Colonic mucosa (tissue), 4 donors: ENCODE measurements around the gene MED26. TPM values are rescaled to one million over a fixed set of nuclear protein-coding genes. Genes with fewer than 3 reads are reported as not detected.

Experiments used
- DNase-seq: peaks from one replicate; pipeline ENCODE4 v3.0.0-alpha.2; 2020
- H3K27ac ChIP-seq: fragments of 200-600 bp; one replicate; pipeline ENCODE4 v1.8.0; 2021
- H3K27me3 ChIP-seq: fragments of 200-600 bp; one replicate; pipeline ENCODE4 v1.8.0; 2021
- H3K36me3 ChIP-seq: fragments of 200-600 bp; one replicate; pipeline ENCODE4 v1.8.0; 2021
- H3K4me1 ChIP-seq: fragments of 200-600 bp; one replicate; pipeline ENCODE4 v1.8.0; 2021; ENCODE audit warnings: mild to moderate bottlenecking
- H3K4me3 ChIP-seq: fragments of 200-600 bp; one replicate; pipeline ENCODE4 v1.8.0; 2021
- H3K9ac ChIP-seq, 2 donors: one replicate each; pipeline ENCODE4 v1.7.0; 2013; ENCODE audit warnings: control low read depth in 2 of 2, low read depth in 2 of 2, low read length in 2 of 2
- H3K9me3 ChIP-seq: fragments of 200-600 bp; one replicate; pipeline ENCODE4 v1.8.0; 2021
- intact Hi-C: fragments of 100-400 bp; cut with DNase I; formaldehyde crosslinking; loops from one replicate; pipeline ENCODE4 v1.14.1; 2022
- total RNA-seq, 2 donors: library from RNA; stranded (reverse); fragmentation: NEBNext Ultra II Directional in 1 of 2; extraction: Animal tissue kit (Norgen Biotek cat#: 25700) in 1 of 2; gene quantifications; one replicate each; pipeline ENCODE4 v1.2.1, GENCODE V29; 2021
- TF ChIP-seq, protein P1 (sequence below): fragments of 200-600 bp; IDR thresholded peaks from one replicate; pipeline ENCODE4 v1.8.0; 2022; ENCODE audit warnings: antibody characterized with exemption, mild to moderate bottlenecking
- donor health status: healthy.
- donor health status: DM: no; HTN: no; CAD: no.
- donor health status: DM: no; HTN: no; CAD: no.

MED26 gene
- total RNA-seq, 2 donors from 2014 or later: 10.0 to 11.9 TPM

DNA sequence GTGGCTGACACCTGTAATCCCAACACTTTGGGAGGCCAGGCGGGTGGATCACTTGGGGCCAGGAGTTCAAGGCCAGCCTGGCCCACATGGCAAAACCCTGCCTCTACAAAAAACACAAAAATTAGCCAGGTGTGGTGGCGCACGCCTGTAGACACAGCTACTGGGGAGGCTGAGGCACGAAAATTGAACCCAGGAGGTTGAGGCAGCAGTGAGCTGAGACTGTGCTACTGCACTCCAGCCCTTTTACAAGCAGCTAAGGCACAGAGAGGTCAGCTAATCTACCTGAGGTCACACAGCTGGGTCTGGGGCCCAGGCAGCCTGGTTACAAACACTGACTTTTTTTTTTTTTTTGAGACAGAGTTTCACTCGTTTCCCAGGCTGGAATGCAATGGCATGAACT, 27.2 kb downstream of the MED26 start:
- Histone ChIP-seq H3K9me3 (no peaks in the 10 kb centered on the region), H3K4me1 (no peaks in the 10 kb centered on the region)
- TF ChIP-seq, protein P1, sequence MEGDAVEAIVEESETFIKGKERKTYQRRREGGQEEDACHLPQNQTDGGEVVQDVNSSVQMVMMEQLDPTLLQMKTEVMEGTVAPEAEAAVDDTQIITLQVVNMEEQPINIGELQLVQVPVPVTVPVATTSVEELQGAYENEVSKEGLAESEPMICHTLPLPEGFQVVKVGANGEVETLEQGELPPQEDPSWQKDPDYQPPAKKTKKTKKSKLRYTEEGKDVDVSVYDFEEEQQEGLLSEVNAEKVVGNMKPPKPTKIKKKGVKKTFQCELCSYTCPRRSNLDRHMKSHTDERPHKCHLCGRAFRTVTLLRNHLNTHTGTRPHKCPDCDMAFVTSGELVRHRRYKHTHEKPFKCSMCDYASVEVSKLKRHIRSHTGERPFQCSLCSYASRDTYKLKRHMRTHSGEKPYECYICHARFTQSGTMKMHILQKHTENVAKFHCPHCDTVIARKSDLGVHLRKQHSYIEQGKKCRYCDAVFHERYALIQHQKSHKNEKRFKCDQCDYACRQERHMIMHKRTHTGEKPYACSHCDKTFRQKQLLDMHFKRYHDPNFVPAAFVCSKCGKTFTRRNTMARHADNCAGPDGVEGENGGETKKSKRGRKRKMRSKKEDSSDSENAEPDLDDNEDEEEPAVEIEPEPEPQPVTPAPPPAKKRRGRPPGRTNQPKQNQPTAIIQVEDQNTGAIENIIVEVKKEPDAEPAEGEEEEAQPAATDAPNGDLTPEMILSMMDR: no peak

DNA sequence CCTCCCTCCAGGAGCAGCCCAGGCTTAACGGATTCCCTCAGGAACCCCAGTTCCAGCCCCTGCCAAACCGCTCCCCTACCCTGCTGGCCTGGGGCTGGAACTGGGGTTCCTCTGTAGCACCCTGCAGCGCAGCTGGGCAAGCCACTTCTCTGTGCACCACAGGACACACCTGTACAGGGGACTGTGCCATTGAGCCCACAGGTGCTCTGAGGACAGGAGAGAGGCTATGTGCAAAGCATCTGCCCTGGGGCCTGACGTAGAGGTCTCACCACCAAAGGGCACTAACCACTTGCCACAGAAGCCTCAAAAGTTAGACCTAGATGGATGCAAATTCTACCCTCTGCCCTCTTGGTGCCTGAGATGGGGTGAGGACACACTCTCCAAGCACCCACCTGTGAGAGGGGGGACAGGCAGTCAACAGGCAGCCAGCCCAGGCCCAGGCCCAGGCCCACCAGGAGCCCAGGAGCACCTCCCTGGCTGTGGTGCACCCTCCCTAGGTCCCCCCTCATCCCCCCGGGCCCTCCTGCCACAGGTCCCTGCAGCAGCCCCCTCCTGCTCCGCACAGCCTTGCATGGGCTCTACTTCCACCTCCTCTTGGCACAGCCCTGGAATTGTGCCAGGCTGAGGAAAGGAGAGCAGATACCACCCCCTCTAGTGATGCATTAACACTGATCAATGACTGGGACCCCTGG, 28.2 kb downstream of the MED26 start:
- TF ChIP-seq, protein P1: no peak
- Histone ChIP-seq H3K9me3 (no peaks in the 10 kb centered on the region), H3K27me3 (no peaks in the 10 kb centered on the region), H3K4me3 (no peak overlapping the region), H3K36me3 (no peaks in the 10 kb centered on the region), H3K9ac (no peak overlapping the region), H3K4me1 (no peaks in the 10 kb centered on the region), H3K27ac (no peak overlapping the region)
- DNase-seq: no peak
- intact Hi-C loops: no loop called here

More for the DNA sequence above, 27.2 kb downstream of the MED26 start:
- Histone ChIP-seq H3K27me3 (no peaks in the 10 kb centered on the region), H3K36me3 (no peaks in the 10 kb centered on the region), H3K4me3 (no peak overlapping the region), H3K9ac (no peak overlapping the region), H3K27ac (no peak overlapping the region)
- DNase-seq: no peak
- intact Hi-C loops: no loop called here

DNA sequence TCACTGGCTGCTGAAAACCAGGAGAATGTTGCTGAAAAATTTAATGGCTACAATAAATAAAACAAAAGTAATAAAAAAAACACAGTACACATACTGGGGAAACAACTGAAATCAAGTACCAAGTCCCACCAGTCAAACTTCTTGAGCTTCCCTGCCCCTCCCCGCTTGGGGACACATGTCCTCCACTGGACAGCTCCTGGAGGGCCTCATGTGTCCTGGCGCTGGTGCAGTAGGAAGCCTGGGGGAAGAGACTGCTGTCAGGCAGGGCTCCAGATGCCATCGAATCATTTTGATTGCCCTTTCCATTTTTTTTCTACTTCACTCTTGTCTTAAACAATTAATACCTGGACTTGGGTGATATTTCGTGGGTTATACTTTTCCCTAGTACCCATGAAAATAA, 29.2 kb downstream of the MED26 start:
- Histone ChIP-seq H3K9me3 (no peaks in the 10 kb centered on the region), H3K9ac (no peak overlapping the region), H3K4me3 (no peak overlapping the region), H3K27me3 (no peaks in the 10 kb centered on the region), H3K36me3 (no peaks in the 10 kb centered on the region), H3K4me1 (no peaks in the 10 kb centered on the region), H3K27ac (no peak overlapping the region)
- intact Hi-C loops: no loop called here
- DNase-seq: no peak
- TF ChIP-seq, protein P1: no peak

DNA sequence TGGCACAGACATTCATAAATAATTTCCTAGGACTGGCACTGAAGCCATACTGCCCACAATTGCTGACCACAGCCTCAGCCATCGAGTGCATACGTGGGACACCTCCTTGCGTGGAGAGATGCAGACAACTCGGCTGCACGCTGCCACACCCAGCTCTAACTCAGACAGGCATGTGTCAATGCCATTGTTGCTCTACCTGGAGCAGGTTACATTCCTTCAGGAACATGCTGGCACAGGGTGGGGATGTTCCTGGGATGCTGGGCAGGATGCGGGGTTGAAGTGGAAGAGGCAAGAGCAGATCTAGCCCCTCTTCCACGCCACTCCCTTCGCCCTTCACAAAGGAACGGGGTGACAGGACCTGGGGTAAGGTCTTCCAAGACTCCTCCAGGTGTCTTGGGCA, 31.6 kb downstream of the MED26 start:
- TF ChIP-seq, protein P1: no peak
- Histone ChIP-seq H3K4me3 (no peak overlapping the region), H3K4me1 (no peaks in the 10 kb centered on the region), H3K36me3 (no peaks in the 10 kb centered on the region), H3K9ac (no peak overlapping the region), H3K9me3 (no peaks in the 10 kb centered on the region), H3K27me3 (no peaks in the 10 kb centered on the region), H3K27ac (no peak overlapping the region)
- no peak for DNase-seq
- intact Hi-C loops: no loop called here

DNA sequence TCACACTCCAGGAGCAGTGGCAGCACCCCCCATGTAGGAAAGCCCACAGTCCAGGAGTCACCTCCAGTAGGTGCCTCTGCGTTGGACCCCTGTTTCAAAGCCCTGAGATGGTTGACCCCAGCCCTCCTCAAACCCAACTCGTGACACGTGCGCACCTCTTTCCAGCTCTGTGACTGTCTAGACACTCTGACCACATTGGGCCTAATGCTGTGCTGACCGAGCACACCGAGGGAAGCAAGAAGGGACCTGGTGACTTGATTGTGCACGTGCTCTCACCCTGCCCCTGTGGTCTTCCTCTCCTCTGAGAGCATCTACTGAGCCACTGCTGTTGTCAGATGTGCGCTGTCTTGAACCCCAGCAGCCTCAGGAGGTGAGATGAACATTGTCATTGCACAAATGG, 32.9 kb downstream of the MED26 start:
- Histone ChIP-seq H3K36me3 (no peaks in the 10 kb centered on the region), H3K4me3 (no peak overlapping the region), H3K27me3 (no peaks in the 10 kb centered on the region), H3K9me3 (no peaks in the 10 kb centered on the region), H3K9ac (no peak overlapping the region), H3K4me1 (peaks cover 3% of the 10 kb centered on the region), H3K27ac (no peak overlapping the region)
- intact Hi-C loops: no loop called here
- no peak for DNase-seq
- TF ChIP-seq, protein P1: no peak
